NCI-H446 (cell line): Measurements from ENCODE around the gene L3MBTL3.
"Not testable (repeated sequence)": the region's sequence is repeated elsewhere in the genome, so short reads cannot be mapped to it uniquely, and the experiment has no call there.

Experiments used
- DNase-seq, 2 experiments: peaks; one replicate each; lab custom pipeline; 2025; lab: John Stamatoyannopoulos, UW

L3MBTL3 gene

DNA sequence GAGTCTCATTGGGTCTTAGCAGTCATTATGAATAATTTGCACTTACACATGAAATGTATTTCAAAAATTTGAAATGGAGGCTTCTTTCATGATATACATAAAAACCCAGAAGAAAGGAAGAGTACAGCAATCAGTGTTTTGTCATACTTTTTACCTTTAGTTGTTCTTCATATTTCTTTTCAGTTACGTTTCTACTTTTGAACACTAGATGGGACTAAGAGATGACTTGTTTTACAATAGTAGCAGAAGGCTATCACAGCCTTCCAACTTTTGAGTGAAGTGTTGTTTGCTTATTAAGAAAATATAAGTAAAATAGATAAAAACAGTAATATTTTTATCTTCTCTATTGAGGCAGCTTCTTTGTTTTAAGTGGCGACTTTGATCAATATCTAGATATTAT, 58.1 kb downstream of the L3MBTL3 start:
- no peak for DNase-seq

DNA sequence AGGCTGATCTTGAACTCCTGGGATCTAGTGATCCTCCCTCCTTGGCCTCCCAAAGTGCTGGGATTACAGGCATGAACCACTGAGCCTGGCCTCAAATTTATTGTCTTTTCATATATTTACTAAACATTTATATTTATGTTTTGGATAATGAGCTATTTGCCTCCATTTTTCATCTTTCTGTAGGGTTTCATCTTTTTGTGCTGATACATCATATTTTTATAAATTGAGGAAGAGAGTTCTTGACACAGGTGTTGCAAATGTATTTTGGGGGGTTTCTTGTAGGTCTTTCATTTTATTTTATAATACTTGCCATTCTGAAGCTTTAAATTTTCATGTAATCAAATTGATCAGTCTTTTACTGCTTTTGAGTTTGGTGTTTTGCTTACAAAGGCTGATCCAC, 72.4 kb downstream of the L3MBTL3 start:
- no peak for DNase-seq

DNA sequence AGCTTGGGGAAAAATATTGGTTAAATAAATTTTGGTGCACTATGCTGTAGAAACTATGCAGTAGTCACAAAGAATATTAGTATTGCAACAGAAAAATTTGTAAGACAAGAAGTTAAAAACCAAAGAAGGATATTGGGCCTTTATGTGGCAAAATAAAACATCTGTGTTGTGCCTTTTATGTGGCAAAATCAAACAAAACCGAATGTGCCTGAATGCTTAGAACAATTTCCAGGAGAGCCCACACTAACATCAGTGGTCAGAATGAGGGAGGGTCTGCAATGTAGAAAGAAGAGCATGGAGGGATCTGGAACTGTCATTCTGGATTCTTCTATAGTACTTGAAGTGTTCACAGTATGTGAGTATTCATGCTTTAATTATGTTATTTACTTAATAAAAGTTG, 75.2 kb downstream of the L3MBTL3 start:
- DNase-seq: no peak

DNA sequence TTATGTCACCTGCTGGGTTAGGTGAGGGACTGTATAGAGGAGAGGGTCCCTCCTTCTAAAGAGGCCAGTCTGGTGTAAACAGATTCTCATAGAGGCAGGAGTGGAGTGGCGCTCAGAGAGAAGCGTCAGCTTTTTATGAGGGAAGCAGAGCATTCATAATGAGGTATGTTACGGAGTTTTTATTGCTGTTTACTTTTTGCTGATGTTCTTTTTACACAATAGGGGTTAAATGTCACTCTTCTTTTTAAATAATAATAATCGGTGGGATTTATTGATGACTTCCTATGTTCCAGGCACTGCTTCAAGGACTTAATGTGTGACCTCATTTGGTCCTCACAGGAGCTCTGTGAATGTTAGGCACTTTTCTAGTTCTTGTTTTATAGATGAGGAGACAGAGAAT, 79.9 kb downstream of the L3MBTL3 start:
- no peak for DNase-seq

DNA sequence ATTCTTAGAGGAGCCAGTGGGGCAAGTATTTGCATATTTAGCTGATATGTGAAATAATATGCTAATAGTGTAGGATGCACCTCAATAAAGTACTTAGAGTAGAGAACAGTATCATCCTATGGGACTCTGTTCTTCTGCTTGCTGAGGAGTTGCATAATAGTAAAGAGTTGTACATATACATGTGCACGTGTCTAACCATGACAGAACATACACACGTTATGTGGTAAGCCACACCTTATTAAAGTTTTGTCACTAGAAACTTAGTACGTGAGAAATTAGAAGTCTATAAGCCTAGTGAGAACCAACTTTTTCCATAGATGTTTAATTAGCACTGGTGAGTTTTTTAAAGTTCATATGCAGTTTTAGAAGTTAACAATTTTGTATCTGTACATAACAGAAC, 80.7 kb downstream of the L3MBTL3 start:
- DNase-seq: no peak

DNA sequence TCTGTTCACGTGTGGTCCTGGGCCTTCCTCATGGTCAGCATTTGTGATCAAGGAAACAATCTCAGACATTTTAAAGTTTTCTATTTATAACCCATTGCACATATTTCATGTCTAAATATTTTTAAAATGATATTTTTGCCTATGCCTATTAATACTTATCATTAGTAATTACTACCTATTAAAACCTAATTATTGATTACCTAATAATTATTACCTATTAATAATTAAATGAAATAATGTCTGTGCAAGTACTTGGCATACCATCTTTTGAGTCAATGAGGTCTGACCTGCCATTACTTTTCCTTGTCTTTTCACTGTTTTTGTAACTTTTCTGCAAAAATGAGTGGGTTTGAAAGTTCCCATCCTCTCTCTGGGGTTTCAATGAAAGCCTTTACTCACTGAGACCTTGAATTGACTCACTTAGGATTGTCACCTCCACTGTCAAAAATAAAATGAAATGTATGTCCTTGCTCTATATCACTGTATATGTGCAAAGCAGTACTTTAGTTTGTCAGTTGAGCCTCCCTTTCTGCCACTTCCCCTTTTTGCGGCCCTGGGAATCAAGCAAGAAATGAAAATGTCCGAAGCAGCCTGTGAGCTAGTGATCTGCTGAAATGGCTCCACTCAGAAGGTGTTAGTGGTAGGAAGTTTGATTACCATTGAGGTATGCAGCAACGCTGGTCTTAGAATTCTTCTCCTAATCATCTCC, 87.8 kb downstream of the L3MBTL3 start:
- no peak for DNase-seq

DNA sequence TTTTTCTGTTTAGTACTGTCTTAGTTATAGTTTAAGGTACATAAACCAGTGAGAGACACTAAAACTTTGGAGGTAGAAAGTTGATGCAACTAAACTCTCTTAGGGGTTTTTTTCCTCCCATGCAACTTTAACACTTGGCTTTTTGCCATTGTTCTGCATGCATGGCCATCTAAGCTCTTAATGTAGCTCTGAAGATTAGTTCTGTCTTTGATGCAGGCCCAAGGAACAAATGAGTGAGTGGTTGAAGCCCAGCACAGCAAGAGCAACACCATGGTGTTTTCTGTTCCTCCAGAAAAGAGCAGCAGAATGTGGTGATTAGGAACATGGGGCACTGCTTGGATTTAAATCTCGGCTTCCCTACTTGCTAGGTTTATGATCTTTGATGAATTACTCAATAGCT, 89.3 kb downstream of the L3MBTL3 start:
- no peak for DNase-seq

DNA sequence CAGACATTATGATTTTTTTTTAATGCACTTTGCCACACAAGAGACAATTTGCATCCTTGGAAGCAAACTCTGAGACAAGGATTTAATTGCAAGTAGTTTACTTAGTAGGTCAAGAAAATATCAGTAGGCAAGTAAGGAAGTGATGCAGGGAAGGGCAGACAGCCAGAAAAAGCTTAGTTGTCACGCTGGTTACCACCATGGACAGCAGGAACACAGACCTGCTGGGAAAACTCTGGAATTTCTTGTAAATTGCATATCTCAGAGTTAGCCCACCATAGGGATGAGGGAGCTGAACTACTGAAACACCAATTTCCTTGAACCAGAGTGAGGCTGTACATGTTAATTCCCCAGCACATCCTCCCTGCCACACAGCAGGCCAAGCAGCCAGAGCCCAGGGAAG, 92.7 kb downstream of the L3MBTL3 start:
- DNase-seq: no peak

DNA sequence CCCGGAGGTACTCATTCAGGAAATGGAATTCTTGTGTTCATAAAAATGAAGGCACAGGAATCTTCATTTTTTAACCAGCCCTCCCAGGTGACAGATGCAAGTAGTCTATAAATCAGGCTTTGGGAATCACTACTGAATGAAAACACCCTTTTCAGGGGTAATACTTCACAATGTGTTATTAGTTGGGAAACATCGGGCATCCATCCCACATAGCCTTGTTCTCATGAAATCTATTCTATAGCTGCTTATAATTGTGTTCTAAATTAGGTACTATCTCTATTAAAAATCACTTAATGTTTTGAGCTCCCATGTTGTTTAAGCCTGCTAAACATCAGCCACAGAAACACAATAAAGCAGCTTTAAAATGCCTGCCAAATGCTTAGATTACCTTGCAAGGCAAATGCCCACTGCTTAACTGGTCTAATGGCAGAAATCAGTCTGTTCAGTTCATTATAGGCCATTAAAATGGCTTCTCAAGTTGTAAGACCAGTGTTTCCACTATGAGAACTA, 94.9 kb downstream of the L3MBTL3 start:
- DNase-seq: no peak

DNA sequence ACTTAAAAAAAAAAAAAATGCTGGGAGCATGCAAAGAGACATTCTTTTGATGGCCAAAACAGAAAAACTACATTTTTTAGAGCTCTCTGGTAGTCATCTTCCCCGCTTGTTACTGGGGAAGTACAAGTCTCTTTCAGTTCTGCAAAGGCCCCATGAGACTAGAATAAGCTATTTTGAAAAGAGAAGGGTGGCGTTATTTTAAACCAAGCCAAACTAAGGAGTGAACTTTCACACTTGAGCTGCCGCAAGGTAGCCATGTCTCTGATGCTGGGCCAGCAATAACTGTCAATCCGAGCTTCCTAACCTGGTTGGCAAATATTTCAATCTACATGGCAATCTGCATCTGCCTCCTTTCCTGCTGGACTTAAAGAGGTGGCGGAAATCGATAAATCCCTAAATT, 96.7 kb downstream of the L3MBTL3 start:
- DNase-seq: no peak

DNA sequence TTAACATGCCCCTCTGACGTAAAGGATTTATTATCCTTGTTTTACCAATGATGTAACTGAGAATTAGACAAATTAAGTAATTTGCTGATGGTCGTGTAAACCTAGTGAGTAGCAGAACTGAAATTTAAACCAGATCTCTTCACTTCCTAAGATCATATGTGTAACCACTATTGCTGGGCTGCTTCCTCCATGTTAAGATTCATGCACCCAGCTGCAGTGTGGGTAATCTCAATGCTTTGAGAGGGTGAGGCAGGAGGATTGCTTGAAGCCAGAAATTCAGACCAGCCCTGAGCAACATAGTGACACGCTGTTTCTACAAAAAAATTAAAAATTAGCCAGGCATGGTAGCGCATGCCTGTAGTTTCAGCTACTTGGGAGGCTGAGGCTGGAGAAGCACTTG, 97.9 kb downstream of the L3MBTL3 start:
- DNase-seq: no peak

DNA sequence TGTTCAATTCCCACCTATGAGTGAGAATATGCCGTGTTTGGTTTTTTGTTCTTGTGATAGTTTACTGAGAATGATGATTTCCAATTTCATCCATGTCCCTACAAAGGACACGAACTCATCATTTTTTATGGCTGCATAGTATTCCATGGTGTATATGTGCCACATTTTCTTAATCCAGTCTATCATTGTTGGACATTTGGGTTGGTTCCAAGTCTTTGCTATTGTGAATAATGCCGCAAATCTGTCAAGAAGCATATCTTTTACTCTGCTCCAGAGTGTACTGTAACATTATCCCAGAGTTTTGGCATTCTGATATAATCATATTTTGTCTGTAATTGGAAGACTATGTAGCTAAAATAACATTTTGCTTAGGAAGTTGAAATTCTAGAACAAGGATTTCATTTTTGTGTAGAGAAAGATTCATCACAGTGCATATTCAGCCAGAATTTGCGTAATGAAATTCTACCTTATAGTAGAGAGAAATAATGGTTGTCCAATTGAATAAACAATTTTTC, 98.9 kb downstream of the L3MBTL3 start:
- DNase-seq: not testable (repeated sequence)

DNA sequence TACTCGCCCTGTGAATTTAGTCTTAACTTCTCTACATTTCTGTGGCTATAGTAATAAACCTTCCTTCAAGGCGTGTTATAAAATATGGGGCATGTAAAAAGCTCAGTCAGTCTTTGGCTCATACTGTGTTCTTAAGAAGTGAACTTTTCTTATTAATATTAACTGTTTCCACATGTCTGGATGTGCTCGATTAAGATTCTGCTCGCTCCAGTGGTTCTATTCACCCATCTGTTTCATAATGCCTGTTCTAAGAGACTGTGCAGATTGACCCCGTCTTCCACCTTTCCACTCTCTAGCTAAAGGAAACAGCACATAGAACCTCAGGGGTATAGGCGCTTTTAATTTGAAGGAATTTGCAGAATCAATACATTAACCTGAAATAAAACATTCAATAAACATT, 99.9 kb downstream of the L3MBTL3 start:
- DNase-seq: no peak

DNA sequence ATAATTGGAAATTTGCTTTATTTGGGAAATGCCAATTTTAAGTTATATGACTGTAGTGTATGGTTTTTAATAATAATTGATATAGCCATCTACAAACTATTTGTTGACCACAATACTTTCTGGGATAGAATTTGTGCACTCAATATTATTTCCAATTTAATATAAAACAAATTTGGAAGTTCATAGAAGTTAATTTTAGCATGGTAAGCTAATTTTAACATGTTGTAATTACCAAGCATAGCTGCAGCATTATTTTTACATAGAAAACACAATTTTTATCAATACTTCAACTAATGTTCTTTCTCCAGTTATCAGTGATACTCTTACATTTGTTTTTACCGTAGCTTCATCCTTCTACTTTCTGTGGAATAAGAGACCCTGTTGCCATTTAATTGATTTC, 100.8 kb downstream of the L3MBTL3 start:
- no peak for DNase-seq

DNA sequence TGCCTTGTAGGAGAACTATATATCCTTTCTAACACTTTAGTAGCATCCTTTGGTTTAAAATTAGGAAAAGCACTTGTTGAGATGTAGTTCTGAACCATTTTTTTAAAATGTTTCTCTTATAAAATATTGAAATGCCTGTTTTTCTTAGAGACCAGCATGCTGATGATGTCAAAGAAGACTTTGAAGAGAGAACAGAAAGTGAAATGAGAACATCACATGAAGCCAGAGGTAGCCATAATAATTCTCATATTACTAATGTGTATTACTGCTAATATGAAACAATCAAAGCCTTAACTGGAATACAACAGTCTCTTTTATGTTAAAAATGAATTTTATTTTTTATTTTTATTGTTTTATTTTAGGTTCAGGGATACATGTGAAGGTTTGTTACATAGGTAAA, 102.3 kb downstream of the L3MBTL3 start:
- no peak for DNase-seq

DNA sequence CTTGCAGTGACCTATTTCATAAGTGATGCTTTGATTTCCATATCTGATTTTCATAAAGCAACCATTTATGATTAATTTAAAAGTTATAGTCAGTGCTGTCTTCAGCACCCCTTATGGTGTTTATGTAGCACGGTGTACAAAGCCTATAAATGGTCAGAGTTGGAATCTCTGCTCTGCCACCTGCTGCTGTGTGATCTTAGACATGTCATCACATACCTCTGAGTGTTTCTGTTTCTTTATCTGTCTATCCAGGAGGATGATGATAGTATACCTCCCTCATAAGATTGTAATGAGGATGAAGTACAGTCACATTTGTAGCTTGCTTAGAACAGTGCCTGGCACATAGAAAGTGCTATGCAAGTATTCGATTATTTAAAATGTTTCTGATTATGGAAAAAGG, 103.9 kb downstream of the L3MBTL3 start:
- no peak for DNase-seq

DNA sequence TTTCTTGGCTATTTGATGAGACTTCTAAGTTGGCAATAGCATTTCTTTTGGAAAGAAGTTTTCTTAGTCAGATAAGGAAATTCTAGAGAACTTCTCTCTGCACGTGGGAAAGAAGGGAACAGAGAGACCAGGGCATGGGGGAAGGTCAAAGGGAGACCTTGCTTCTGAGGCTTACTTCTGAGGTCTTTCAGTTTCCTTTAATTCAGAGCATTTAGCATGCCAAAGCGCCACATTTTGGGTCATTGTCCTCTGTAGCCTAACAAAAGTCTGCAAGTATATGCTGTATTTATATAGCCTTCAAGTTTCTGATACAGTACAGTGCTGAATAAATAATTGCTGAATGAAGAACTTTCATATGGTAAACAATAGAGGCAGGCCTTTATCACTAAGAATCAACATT, 108.8 kb downstream of the L3MBTL3 start:
- DNase-seq: no peak

DNA sequence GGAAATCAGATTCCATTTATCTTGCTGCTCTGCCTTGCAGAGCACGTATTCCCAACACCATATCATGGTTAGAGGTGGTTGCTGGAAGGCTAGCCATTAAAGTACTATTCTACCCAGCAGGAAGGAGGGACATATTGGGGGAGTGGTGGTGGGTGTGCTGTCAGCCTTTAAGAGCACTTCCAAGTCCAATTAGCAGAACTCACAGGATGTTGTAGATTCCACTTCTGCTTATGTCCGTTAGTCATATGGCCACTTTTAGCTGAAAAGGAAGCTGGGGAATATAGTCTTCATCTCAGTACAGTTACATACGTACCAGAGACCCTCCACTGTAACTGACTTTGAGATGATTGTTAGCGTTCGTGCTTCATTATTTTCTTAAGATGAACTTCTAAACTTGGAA, 109.9 kb downstream of the L3MBTL3 start:
- DNase-seq: no peak

DNA sequence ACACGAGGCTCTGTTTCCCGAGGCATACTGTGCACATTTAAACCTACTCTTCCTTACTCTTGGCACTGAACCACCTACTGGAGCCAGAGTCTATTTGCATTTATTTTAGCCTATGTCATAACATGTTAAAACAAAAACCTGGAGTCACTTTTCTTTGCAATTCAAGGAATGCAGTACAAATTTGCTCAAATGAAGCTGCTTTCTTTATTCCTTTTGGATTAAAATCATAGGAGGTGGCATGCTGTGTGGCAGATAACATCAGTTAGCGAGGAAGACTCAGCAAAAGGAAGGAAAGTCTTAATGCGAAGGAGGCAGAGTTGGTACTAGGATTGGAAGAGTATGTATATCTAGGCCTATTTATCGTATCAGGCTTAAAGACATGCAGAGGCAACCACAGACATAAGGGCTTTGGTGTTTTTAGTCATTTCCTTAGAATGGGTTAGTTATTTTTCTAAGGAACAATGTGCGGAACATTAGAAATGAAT, 111.4 kb downstream of the L3MBTL3 start:
- no peak for DNase-seq

DNA sequence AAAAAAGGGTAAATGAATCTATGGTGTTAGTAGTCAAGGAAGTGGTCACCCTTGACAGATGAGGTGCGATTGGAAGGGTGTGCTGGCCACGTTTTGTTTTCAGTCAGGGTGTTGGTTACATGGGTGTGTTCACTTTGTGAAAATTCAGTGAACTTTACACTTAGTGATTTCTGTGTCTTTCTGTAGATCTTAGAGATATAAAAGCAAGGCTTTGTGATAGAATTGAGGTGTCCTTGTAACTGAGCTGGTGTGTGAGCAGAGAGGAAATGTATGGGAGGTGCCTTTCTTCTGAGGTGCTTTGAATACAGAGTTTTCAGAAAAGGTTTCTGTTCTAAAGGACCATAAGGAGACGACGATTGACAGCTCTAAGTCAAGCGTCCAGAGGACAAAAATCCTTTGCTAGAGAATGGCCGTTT, 113.9 kb downstream of the L3MBTL3 start:
- DNase-seq: no peak

DNA sequence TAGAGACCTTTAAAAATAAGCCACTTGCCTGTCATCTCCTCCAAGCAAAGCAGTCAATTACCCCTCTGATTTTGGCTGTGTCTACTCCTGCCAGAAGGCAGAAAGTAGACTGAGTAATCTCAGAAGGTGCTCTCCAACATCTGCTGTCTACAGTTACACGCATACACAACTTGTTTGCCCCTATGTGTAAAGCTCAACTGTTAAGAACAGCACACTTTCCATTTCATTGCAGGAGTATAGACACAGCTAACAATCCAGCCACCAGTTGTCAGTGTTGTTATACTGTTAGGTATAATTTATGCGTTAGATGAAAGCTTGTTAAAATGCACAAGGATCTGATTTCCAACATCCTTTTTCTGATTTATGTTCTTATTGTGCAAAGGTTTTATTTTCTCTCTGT, 116.2 kb downstream of the L3MBTL3 start:
- DNase-seq: no peak

DNA sequence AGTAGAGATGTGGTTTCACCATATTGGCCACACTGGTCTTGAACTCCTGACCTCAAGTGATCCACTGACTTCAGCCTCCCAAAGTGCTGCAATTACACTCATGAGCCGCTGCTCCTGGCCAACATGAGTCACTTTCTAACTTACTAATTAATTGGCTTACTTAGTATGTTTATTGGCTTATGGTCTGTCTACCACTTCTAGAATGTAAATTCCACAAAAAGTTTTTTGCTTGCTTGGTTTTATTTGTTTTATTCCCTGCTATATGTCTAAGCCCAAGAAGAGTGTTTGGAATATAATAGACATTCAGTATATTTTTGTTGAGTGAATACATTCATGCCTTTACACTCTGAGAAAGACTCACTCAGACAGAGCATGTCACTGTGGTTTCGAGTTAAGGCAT, 118.4 kb downstream of the L3MBTL3 start:
- DNase-seq: no peak

DNA sequence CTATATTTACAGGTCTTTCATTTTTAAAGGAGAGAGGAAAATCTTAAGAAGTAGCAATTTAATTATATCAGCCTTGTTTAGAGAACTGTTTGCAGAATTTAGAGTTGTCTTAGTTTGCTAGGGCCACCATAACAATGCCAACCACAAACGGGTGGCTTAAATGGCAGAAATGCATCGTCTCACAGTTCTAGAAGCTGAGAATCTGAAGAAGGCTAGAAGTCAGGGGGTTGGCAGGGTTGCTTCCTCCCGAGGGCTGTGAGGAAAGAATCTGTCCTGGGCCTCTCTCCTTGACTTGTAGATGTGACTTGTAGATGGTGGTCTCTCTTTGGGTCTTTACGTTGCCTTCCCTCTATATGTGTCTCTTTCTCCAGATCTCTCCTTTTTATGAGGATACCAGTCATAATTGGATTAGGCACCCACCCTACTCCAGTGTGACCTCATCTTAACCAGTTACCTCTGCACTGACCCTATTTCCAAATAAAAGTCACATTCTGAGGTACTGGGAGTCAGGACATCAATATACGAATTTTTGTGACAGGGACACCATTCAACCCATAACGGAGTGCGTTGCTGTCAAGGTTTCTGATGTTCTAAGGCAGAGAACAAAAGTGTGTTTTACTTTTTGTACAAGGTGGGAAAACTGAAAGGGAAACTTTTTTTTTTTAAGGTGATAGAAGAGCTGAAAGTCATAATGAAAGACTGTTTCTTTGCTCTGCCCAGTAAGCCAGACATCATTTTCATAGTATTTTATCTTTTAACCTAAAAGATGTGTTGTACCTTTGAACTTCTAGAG, 119.9 kb downstream of the L3MBTL3 start:
- no peak for DNase-seq
